ENCODE data around the gene SEMA5B. TPM values are rescaled to one million over a fixed set of nuclear protein-coding genes. Genes with fewer than 3 reads are reported as not detected.

Gene SEMA5B
- total RNA-seq, 1 experiment from 2014 or later: not detected

DNA sequence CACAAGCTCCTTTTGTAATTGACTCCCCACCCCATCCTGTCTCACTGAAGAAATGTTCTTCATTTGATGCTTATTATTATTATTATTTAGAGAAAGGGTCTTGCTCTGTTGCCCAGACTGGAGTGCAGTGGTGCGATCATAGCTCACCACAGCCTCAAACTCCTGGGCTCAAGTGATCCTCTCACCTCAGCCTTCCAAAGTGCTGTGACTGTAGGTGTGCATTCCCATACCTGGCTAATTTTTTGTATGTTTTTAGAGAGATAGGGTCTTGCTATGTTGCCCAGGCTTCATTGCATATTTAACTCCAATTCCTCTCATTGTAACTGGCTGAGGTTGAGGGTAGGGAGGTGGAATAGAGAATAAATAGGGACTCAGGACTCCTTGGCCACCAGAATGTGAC lies 22.3 kb downstream of the SEMA5B start:
- Histone ChIP-seq H3K27ac (no peak overlapping the region), H3K79me2 (ENCODE audit: low read depth) (no peaks in the 10 kb centered on the region), H3K36me3 (ENCODE audit: low read depth) (no peaks in the 10 kb centered on the region), H3K27me3 (ENCODE audit: insufficient read depth, low read depth) (peaks cover 35% of the 10 kb centered on the region), H3K9me2 (ENCODE audit: insufficient read depth) (no peaks in the 10 kb centered on the region), H3K4me1 (replicated peaks; ENCODE audit: insufficient read depth) (no peaks in the 10 kb centered on the region), H3K9me3 (ENCODE audit: insufficient read depth, low read depth) (no peaks in the 10 kb centered on the region), H3F3A (ENCODE audit: insufficient read depth, low read depth) (no peaks in the 10 kb centered on the region), H3K4me3 (no peak overlapping the region), H3K4me2 (no peak overlapping the region), H4K20me1 (ENCODE audit: insufficient read depth) (no peaks in the 10 kb centered on the region), H2AFZ (no peak overlapping the region)
- intact Hi-C loops (cut with micrococcal nuclease; ENCODE audit: unreplicated experiment): no loop called here
- DNase-seq: no peak
- TF ChIP-seq, protein P1, sequence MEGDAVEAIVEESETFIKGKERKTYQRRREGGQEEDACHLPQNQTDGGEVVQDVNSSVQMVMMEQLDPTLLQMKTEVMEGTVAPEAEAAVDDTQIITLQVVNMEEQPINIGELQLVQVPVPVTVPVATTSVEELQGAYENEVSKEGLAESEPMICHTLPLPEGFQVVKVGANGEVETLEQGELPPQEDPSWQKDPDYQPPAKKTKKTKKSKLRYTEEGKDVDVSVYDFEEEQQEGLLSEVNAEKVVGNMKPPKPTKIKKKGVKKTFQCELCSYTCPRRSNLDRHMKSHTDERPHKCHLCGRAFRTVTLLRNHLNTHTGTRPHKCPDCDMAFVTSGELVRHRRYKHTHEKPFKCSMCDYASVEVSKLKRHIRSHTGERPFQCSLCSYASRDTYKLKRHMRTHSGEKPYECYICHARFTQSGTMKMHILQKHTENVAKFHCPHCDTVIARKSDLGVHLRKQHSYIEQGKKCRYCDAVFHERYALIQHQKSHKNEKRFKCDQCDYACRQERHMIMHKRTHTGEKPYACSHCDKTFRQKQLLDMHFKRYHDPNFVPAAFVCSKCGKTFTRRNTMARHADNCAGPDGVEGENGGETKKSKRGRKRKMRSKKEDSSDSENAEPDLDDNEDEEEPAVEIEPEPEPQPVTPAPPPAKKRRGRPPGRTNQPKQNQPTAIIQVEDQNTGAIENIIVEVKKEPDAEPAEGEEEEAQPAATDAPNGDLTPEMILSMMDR (conservative IDR thresholded peaks at IDR 0.05): no peak
- TF ChIP-seq EZH2 (IDR thresholded peaks at IDR 0.05; ENCODE audit: low read depth): no peak
- POLR2A ChIA-PET (ENCODE audit: unreplicated experiment): interaction anchor here (0.5 to 0.6 kb wide), 2 partner anchors 154 to 191 kb away, joined by 3 to 19 read pairs; no protein-coding TSS in a partner anchor
- CTCF ChIA-PET: no interaction called here
- BruUV-seq (replicated peaks): no TSS peak

DNA sequence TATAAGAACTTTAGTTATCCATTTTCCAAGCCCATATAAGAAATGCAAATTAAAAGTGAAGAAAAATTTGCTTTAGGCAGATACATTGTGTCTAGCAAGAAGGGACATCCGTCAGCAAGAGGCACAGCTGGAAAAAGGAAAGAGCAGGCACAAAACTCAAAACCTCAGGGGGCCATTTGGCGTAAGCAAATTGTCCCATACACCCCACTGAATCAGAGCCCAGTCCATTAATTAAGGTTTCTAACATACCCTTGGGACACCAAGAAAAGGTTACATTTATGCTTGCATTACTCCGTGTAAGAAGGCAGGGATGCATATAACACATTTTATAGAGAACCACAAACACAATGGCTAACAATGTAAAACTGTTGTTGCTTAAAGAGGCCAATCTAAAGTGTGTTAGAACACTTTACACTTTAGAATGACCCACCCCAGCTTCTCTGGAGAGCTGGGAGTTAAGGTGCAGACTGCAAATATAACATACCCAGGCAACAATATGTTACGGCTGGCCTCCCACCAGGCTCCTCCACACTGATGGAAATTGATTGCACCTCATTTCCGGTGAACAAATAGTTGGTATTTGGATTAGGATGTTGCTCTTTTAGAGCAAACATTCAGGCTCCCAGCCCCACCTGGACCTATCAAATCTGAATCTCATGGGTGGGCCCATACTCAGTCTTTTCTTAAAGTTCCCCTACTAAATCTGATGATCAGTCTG lies 23.2 kb downstream of the SEMA5B start:
- POLR2A ChIA-PET (ENCODE audit: unreplicated experiment): interaction anchor here (0.5 kb wide), 1 partner anchor 190 kb away, joined by 3 read pairs; no protein-coding TSS in a partner anchor
- intact Hi-C loops (cut with micrococcal nuclease; ENCODE audit: unreplicated experiment): no loop called here
- no peaks in the 10 kb centered on the region for H3K36me3 ChIP-seq (ENCODE audit: low read depth)
- H3K4me3 ChIP-seq: no peak overlapping the region
- no peak for DNase-seq
- no TSS peak for BruUV-seq (replicated peaks)
- H3K9me2 ChIP-seq (ENCODE audit: insufficient read depth): no peaks in the 10 kb centered on the region
- no peak overlapping the region for H2AFZ ChIP-seq
- no peak overlapping the region for H3K27ac ChIP-seq
- no peaks in the 10 kb centered on the region for H3K4me1 ChIP-seq (replicated peaks; ENCODE audit: insufficient read depth)
- CTCF ChIA-PET: no interaction called here
- H3K27me3 ChIP-seq (ENCODE audit: insufficient read depth, low read depth): peaks cover 33% of the 10 kb centered on the region
- H3K4me2 ChIP-seq: no peak overlapping the region
- no peaks in the 10 kb centered on the region for H3K9me3 ChIP-seq (ENCODE audit: insufficient read depth, low read depth)
- TF ChIP-seq, protein P1 (conservative IDR thresholded peaks at IDR 0.05): no peak
- TF ChIP-seq EZH2 (IDR thresholded peaks at IDR 0.05; ENCODE audit: low read depth): no peak
- no peaks in the 10 kb centered on the region for H4K20me1 ChIP-seq (ENCODE audit: insufficient read depth)
- H3K79me2 ChIP-seq (ENCODE audit: low read depth): no peaks in the 10 kb centered on the region
- no peaks in the 10 kb centered on the region for H3F3A ChIP-seq (ENCODE audit: insufficient read depth, low read depth)

DNA sequence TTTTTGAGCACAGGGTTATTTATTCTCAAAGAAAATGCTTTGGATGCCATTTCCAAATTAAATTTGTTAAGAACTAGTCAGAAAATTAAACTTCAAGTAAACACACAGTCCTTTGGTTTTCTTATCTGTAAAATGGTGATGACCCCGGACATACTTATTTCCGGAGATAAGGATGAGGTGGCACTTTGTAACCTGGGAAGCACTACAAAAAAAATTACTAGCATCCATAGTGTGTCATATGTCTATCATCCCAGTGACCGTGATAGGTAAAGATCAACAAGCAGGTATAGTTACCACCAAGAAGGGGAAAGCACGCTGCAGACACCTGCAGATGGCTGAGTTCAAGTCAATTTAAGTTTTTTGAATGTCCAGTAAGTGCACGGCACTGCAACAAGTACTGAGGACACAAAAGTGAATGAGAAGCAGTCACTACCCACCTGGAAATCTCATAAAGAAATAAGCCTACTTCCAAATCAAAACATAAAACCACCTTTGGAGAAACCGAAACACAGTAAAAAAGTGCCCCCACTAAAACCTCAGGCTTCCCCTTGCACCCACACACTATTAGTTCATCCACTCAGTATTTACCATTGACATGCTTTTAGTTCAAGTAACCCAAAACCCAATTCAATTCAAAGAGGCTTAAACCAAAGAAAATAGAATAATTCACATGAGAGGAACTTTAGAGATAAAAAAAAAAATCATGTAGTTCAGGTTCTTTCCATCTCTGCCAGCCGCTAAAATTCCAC lies 24.6 kb downstream of the SEMA5B start:
- BruUV-seq (replicated peaks): no TSS peak
- Histone ChIP-seq H3K27ac (no peak overlapping the region), H3K4me1 (replicated peaks; ENCODE audit: insufficient read depth) (no peaks in the 10 kb centered on the region), H2AFZ (no peak overlapping the region), H3K4me3 (no peak overlapping the region), H3K36me3 (ENCODE audit: low read depth) (no peaks in the 10 kb centered on the region), H3K4me2 (no peak overlapping the region), H3F3A (ENCODE audit: insufficient read depth, low read depth) (no peaks in the 10 kb centered on the region), H3K9me2 (ENCODE audit: insufficient read depth) (no peaks in the 10 kb centered on the region), H4K20me1 (ENCODE audit: insufficient read depth) (no peaks in the 10 kb centered on the region), H3K9me3 (ENCODE audit: insufficient read depth, low read depth) (no peaks in the 10 kb centered on the region), H3K79me2 (ENCODE audit: low read depth) (no peaks in the 10 kb centered on the region), H3K27me3 (ENCODE audit: insufficient read depth, low read depth) (peaks cover 19% of the 10 kb centered on the region)
- intact Hi-C loops (cut with micrococcal nuclease; ENCODE audit: unreplicated experiment): no loop called here
- DNase-seq: no peak
- POLR2A ChIA-PET (ENCODE audit: unreplicated experiment): no interaction called here
- TF ChIP-seq, protein P1 (conservative IDR thresholded peaks at IDR 0.05): no peak
- TF ChIP-seq EZH2 (IDR thresholded peaks at IDR 0.05; ENCODE audit: low read depth): no peak
- CTCF ChIA-PET: no interaction called here

Data from PC-9 (cell line).